ENCODE measurements around the gene INPP5E.
A peak's percentile ranks its signal among the peaks of the same experiment; 100 is the strongest.

INPP5E gene, protein sequence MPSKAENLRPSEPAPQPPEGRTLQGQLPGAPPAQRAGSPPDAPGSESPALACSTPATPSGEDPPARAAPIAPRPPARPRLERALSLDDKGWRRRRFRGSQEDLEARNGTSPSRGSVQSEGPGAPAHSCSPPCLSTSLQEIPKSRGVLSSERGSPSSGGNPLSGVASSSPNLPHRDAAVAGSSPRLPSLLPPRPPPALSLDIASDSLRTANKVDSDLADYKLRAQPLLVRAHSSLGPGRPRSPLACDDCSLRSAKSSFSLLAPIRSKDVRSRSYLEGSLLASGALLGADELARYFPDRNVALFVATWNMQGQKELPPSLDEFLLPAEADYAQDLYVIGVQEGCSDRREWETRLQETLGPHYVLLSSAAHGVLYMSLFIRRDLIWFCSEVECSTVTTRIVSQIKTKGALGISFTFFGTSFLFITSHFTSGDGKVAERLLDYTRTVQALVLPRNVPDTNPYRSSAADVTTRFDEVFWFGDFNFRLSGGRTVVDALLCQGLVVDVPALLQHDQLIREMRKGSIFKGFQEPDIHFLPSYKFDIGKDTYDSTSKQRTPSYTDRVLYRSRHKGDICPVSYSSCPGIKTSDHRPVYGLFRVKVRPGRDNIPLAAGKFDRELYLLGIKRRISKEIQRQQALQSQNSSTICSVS

GRCh38 chr9:136439481-136440408 is at the start of gene INPP5E:
TSS of gene INPP5E (minus strand) at chr9:136439845. CDS start at chr9:136439419, 426 bp downstream.
- peak; percentile 78 for DNase-seq (ENCODE audit: low read depth)

DNA sequence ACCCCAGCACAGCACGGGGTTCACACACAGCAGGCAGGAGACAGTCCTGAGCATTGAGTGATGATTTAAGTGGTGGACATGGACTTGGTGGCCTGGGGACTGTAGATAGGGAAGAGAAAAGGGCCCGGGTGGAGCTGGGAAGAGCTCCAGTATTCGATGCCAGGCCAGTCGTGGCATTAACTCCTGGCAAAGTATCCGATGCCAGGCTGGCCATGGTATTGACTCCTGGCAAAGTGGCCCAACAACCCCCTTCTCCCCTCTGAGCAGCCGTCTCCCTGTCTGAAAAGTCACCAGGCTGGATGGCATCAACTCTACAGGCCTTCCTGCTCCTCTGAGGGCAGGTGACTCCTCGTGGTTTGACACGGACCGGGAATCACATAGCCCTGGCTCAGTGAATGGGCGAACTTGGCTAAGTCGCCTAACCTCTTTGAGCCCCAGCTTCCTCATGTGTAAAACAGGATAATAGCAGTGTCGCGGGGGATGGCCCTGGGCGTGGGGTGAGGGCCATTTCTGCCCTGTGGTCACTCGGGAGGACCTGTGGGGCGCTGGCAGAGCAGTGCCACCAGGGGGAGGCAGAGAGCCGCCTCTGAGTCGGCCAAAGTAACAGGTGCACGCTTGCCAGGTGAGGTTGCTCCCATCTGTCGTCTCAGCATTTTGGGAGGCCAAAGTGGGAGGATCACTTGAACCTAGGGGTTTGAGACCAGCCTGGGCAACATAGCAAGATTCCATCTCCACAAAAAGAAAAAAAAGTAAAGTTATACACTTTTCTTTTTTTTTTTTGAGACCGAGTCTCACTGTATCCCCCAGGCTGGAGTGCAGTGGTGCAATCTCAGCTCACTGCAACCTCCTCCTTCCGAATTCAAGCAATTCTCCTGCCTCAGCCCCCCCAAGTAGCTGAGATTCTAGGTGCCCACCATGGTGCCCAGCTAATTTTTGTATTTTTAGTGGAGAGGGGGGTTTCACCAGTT is 48.9 kb upstream of the INPP5E start:
- DNase-seq (ENCODE audit: low read depth), result peak; percentile 52

- DNase-seq (ENCODE audit: low read depth), result no peak
Measured at GRCh38 chr9:136487672-136488071, 48.0 kb upstream of the INPP5E start.

DNA sequence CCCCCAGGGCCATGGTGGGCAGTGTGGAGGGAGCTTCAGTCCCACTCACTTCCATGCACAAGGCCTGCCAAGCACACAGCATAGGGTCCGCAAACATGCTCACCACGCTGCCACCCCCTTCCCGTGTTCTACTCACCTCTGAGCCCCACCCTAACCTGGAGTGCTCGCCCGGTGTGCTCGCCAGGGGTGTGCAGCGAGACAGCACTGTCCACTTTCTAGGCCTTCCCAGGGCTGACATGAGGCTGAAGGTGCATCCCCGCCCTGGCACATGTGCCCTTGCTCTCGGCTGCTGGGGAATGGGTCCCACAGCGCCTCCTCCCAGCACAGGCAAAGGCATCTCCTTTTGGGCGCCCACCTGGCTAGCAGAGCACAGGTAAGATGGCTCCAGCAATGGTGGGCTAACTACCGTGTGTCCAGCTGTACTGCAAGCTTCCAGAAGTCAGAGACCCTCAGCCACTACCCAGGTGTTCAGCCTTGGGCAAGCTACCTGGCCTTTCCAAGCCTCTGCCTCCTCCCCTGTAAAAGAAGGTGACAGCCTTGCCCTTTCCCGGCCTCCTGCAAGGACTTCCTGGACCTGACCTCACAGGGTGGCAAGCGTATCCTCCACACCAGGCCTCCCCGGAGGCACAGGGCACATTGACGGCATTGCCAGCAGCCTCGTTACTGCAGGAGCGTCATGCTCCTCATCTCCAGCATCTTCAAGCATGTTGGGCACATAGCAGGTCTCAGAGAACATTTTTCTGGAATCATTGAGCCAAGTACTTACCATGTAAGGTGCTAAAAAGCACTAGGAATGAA is 47.4 kb upstream of the INPP5E start:
- DNase-seq (ENCODE audit: low read depth), result no peak

DNA sequence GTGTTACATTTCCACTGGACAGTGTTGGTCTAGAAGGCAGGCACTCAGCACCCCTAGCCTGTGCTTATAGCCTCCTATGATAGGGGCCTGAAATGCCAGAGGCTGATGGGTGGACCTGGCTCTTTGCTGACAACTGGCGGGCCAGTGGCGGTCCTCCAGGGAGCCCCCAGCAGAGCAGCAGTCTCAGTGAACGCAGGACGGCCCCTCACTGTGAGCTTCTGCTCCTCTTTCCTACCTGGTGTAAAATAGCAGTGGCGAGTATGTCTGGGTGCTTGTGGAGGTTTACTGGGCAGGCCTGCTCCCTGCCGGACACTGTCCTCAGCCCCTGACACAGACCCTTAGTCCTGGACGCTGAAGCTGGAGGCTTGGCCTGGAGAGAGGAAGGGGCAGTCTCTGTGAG is 46.5 kb upstream of the INPP5E start:
- no peak for DNase-seq (ENCODE audit: low read depth)

- DNase-seq (ENCODE audit: low read depth), result peak; percentile 82
Measured at GRCh38 chr9:136485049-136486045, 45.7 kb upstream of the INPP5E start.

DNA sequence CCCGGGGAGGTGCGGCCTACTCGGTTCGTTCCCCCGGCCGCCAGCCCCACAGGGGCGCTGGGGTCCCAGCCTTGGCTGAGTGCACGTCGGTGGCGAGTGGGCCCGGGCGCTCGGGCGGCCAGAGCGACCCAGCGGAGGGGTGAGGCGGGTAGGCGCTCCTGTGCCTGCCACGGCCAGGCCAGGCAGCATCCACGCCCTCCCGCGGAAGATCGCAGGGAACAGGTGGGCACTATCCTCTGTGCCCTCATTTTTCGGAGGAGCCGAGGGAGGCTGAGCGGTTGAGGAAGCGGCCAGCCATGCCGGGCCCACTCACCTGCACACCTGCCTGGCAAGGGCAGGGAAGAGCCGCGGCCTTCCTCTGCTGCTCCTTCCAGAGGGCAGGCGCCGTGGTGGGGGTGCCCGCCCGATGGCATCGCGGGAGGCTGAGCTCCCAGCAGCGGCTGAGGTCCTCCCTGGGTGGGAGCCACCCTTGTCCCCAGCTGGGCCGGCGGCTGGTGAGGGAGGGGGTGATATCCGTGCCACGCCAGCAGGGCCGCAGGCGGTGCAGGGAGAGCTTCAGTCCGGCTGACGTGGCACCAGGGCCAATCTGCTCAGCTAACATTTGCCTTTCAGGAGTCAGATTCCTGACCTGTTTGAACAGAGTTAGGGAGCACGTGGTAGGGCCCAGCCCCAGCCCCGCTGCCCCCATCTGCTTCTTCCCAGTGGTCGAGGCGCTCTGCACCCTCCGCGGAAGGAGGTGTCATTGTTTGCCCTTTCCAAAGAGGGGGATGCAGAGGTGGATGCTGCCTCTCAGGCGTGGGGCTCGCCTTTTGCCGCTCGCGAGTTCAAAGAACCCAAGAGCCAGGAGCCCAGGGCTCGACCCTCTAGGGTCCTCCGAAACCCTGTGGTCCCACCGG is 44.8 kb upstream of the INPP5E start:
- peak; percentile 54 for DNase-seq (ENCODE audit: low read depth)

DNA sequence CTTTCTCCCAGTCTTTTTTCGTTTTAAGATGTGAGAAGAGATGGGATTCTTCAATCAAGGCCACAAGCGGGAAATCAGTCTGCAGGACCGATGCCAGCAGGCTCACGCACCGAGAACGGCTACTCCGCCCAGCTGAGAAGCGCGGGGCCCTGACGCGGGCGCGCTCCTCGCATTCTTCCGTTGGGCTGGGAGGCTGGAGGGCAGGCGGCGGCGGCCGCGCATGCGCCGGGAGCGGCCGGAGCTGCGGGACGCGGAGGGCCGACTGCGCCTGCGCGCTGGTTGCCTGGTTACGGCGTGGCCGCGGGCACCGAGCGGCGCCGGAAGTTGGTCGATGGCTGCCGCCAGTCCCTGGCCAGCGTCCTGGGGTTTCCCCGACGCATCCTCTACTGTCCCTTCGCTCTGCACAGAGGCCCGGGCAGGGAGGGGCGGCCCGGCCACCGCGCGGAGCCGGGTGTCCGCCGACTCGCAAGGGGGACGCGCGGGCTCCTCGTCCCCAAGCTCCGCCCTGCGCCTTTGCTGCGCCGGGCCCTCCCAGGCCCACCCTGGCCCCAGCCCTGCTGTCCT is 44.0 kb upstream of the INPP5E start:
- peak; percentile 89 for DNase-seq (ENCODE audit: low read depth)

DNA sequence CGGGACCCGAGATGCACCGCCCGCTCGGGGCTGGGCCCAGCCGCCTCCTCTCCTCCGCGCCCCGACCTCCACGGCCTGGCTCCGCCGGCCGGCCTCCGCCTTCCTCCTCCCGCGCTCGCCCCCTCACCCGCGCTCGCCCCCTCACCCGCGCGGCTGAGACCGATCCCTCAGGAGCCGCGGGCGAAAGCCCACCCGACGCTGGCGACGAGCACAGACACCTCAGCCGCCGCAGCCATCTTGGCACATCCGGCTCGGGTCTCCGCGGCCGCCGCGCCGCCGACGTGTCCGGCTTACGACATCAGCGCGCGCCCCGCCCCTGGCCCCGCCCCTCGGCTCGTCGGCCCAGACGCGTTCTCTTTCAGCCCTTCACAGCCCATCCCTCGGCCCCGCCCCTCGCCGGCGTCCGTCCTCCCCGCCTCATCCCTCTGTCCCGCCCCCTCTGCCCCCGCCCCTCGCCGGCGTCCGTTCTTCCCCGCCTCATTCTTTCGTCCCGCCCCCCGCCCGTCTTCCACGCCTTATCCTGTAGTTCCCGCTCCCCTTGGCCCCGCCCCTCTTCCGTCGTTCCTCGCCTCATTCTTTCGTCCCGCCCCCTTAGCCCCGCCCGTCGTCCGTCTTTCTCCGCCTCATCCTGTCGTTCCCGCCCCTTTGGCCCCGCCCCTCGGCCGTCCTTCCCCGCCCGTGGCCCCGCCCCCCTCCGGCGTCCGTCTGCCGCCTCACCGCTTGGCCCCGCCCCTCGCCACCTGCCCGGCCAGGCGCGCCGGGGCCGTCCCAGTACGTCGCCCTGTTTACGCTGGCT is 43.3 kb upstream of the INPP5E start, which contains the start of gene SEC16A:
Gene SEC16A, minus strand, starts transcription at position 248 of the 796 bp plus-strand sequence. CDS start 5,425 bp downstream, outside the sequence.
- peak; percentile 98 for DNase-seq (ENCODE audit: low read depth)

DNA sequence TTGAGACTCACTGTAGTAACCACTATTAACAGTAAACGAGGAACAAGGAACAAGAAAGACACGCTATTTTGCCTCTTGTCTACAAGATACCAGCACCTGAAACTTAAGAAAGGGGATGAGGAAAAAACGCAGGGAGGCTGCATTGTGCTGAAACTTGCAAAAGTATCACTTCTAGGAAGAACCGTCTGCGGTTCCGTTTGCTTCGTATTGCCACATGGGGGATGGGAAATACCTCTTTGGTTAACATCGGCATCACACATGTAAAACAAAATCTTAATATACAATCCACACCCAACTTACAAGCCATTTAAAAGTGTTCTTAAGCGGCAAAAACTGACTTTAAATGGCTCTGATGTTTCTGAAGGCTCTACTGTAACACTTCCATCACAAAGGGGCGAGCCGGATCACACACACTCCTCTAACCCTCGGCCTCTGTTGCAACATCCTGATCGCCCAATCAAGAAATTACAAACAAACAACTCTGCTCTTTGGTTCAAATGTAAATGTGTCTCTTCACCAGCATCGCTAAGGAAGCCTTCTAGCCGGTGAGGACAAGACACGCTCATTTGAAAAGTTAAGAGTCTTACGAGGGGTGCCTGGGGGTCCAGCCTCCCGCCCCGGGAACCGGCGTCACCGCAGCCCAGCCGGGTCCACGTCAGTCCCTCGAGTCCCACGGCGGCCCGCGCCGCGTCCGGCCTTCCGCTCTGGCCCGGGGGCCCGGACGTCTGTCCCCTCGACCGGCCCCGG is 42.6 kb upstream of the INPP5E start:
- peak; percentile 49 for DNase-seq (ENCODE audit: low read depth)

GRCh38 chr9:136481558-136481957 is 41.9 kb upstream of the INPP5E start:
- no peak for DNase-seq (ENCODE audit: low read depth)

GRCh38 chr9:136476369-136477150 is 36.9 kb upstream of the INPP5E start:
- no peak for DNase-seq (ENCODE audit: low read depth)

DNA sequence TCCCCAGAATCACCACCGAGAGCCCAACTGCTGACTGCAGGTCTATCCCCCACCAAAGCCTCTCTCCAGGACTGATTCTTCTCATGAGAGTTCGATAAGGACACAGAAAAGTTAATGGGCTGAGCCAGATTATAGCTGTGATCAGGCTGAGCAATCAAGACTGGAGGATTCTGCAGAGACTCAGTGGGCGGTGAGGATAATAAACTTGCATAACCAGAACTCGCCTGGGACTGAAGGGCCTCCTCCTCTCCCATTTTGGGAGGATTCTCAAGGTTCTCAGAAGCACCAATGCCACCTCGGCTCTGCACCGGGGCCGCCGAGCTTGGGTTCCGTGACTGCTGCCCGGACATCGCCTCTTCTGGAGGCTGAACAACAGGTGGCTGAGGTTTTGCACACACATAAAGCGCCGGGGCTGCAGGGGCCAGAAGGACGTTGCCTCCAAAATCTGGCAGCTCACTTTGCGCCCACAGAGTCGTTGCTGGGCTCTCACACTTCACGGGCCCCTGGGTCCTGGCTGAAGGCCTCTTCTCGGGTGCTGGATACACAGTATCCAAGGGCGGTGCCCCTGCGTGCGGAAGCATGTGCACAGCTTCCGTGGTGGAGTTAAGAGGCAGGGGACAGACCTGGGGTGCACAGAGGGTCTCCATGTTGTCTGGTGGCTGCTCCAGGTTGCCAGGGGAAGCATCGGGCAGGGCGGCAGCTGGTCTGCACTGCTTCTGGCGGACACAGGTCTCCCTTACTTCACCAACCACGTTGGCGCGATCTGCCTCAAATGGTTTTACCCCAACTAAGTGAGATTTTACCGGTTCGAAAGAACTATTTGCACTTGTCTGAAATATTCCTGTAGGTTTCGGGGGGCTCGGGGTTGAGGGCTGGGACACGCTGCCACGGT is 35.6 kb upstream of the INPP5E start:
- no peak for DNase-seq (ENCODE audit: low read depth)

GRCh38 chr9:136474021-136474640 is 34.5 kb upstream of the INPP5E start:
- DNase-seq (ENCODE audit: low read depth), result no peak
